Measurements from ENCODE around the gene TBX2.

DNA sequence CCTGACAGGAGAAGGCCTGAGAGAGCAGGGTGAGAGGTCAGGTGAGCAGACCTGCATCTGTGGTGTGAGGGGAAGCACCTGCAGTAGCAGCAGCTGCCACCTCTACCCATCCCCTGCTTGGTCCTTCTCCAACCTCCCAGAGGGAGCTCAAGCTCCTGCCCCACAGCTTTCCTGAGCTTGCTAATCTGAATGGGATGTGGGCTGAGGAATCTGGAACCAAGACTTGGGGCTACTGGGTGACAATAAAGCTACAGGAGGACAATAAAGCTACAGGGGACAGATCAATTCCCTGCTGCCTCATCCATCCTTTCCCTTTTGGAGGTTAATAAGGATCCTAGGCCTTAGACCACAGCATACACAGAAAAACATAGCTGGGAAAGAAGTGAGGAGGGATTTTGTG is 47.7 kb downstream of the TBX2 start:
- TF ChIP-seq GABPA (IDR thresholded peaks at IDR 0.05; ENCODE audit: low read depth) (no peak), JUNB (IDR thresholded peaks at IDR 0.05) (no peak), CTCF (IDR thresholded peaks at IDR 0.05 in 2 of 3, conservative IDR thresholded peaks at IDR 0.05 in 1 of 3; ENCODE audit: control insufficient read depth in 2 of 3, extremely low read depth in 1 of 3, insufficient read depth in 1 of 3, low read depth in 3 of 3, low read length in 3 of 3) (no peak), POLR2A (IDR thresholded peaks at IDR 0.05; ENCODE audit: low read depth, low read length) (no peak), CHD1 (IDR thresholded peaks at IDR 0.05; ENCODE audit: low read depth, low read length) (no peak)
